Body of pancreas (tissue), 4 donors: ENCODE results near the gene CACNG5. TPM values are rescaled to one million over a fixed set of nuclear protein-coding genes. Genes with fewer than 3 reads are reported as not detected.

Experiments used
- ATAC-seq: fragments of 150-250 bp; one replicate; pipeline ENCODE4 v1.9.1; 2016
- DNase-seq, 4 donors: peaks; one replicate each; pipeline ENCODE4 v3.0.0-alpha.2; 2019
- H3K27ac ChIP-seq, 4 donors: fragments of 200-600 bp; sonication (generic); 1 replicate in 3 of 4; 2 replicates in 1 of 4; pipeline versions ENCODE4 v1.5.1 to v1.6.1; 2016 to 2019; ENCODE audit warnings: mild to moderate bottlenecking in 1 of 4, mixed read lengths in 1 of 4, moderate library complexity in 1 of 4
- H3K27me3 ChIP-seq, 2 donors: fragments of 200-600 bp; sonication (generic); one replicate each; pipeline ENCODE4 v1.6.0; 2016; ENCODE audit warnings: mild to moderate bottlenecking in 1 of 2
- H3K36me3 ChIP-seq, 2 donors: fragments of 200-600 bp; sonication (generic); replicated peaks in 1 of 2; 2 replicates each; pipeline ENCODE4 v1.5.1; 2016; ENCODE audit warnings: low read depth in 2 of 2; ENCODE audit not compliant: insufficient read depth in 1 of 2
- H3K4me1 ChIP-seq: fragments of 200-600 bp; sonication (generic); one replicate; pipeline ENCODE4 v1.6.0; 2016
- H3K4me3 ChIP-seq, 2 donors: fragments of 200-600 bp; sonication (generic); 1 replicate in 1 of 2; 2 replicates in 1 of 2; pipeline ENCODE4 v1.5.1; 2016 to 2019
- H3K9me3 ChIP-seq, 3 donors: fragments of 200-600 bp; sonication (generic); 1 replicate in 2 of 3; 2 replicates in 1 of 3; pipeline ENCODE4 v1.5.1; 2016
- CTCF ChIP-seq, 7 experiments: fragments of 450-650 bp in 4 of 7; fragments of 200-600 bp in 3 of 7; sonication (generic) in 3 of 7; IDR thresholded peaks; one replicate each; pipeline ENCODE4 v1.5.1; 2016 to 2019; ENCODE audit warnings: antibody characterized with exemption in 7 of 7
- POLR2A ChIP-seq, 3 donors: fragments of 450-650 bp; IDR thresholded peaks; one replicate each; pipeline ENCODE4 v1.6.1; 2016; ENCODE audit warnings: antibody characterized with exemption in 3 of 3, mild to moderate bottlenecking in 2 of 3
- WGBS, 2 donors: methylation state at CpG; one replicate each; pipeline ENCODE4 v1.1.5; 2017; 5-methylcytosine and 5-hydroxymethylcytosine counted together
- intact Hi-C: fragments of 100-400 bp; cut with DNase I; formaldehyde crosslinking; loops from one replicate; pipeline ENCODE4 v1.15.1; 2023
- microRNA counts, 2 donors: library from miRNA; unstranded; fragments of <30 nt; microRNA quantifications; one replicate each; lab custom pipeline; 2017
- microRNA-seq, 2 donors: library from miRNA; unstranded; fragments of <30 nt; microRNA quantifications; one replicate each; pipeline ENCODE4, GENCODE V29; 2016; ENCODE audit warnings: borderline number of aligned reads in 2 of 2, borderline replicate concordance in 2 of 2
- small RNA-seq: library from RNA; depleted of rRNA; stranded (forward); fragments of <200 nt; gene quantifications from one replicate; pipeline ENCODE3, GENCODE V24; 2016
- total RNA-seq, 2 donors: library from RNA; depleted of rRNA; stranded (reverse); fragments of >200 nt; gene quantifications; one replicate each; pipeline ENCODE4 v1.1.0, GENCODE V29; 2016

The CACNG5 gene
- total RNA-seq, 2 donors from 2014 or later: 0.52 TPM; not detected in 1

- Histone ChIP-seq H3K27ac (no peak overlapping the region), H3K36me3 (no peaks in the 10 kb centered on the region), H3K27me3 (no peaks in the 10 kb centered on the region), H3K4me1 (no peaks in the 10 kb centered on the region), H3K4me3 (no peak overlapping the region), H3K9me3 (no peaks in the 10 kb centered on the region)
- WGBS, 2 donors: 67 to 69% methylated on average over 2 of the region's 2 CpGs
- DNase-seq (no peak), ATAC-seq (no peak)
- intact Hi-C loops: no loop called here
- TF ChIP-seq CTCF (IDR thresholded peaks at IDR 0.05): no peak
- TF ChIP-seq POLR2A (IDR thresholded peaks at IDR 0.05): no peak
Measured at GRCh38 chr17:66932311-66932710, 97.4 kb downstream of the CACNG5 start.

GRCh38 chr17:66934040-66934439, 99.1 kb downstream of the CACNG5 start:
- no peak overlapping the region for H3K4me3 ChIP-seq
- H3K4me1 ChIP-seq: no peaks in the 10 kb centered on the region
- TF ChIP-seq POLR2A (IDR thresholded peaks at IDR 0.05): no peak
- TF ChIP-seq CTCF (IDR thresholded peaks at IDR 0.05): no peak
- 63 to 69% methylated on average over 2 of the region's 2 CpGs for WGBS, 2 donors
- ATAC-seq: no peak
- no peaks in the 10 kb centered on the region for H3K36me3 ChIP-seq
- H3K9me3 ChIP-seq: no peaks in the 10 kb centered on the region
- intact Hi-C loops: no loop called here
- no peaks in the 10 kb centered on the region for H3K27me3 ChIP-seq
- no peak overlapping the region for H3K27ac ChIP-seq
- DNase-seq: no peak

MicroRNAs encoded within 50 kb of the gene (microRNA counts, 767-probe panel; counts per million panel counts)
- microRNA hsa-miR-634 (lab: Ali Mortazavi, UCI): 0 to 736 counts per million in 2 donors

Small RNAs within 50 kb of the gene (microRNA-seq; reads per million reads assigned to microRNA genes)
- gene MIR634: 0 reads per million in 2 donors

Small RNAs within 50 kb of the gene (small RNA-seq; reads per million reads assigned to genes)
- gene MIR634 (not detected), gene RNA5SP446 (not detected)

Other genes starting within 250 kb of the CACNG5 start
- gene CACNG4, start 129.6 kb downstream of the CACNG5 start, total RNA-seq: under 1 TPM in 1 of 2 donors, not detected in 1; 0.26 TPM
- not detected for gene CACNG1, start 209.4 kb downstream of the CACNG5 start, total RNA-seq